GM12891 (cell line): ENCODE measurements around the gene CCDC92.

Experiments used
- DNase-seq: peaks from one replicate; pipeline ENCODE4 v3.0.0; 2011; ENCODE audit warnings: low spot score; ENCODE audit not compliant: insufficient read length
- FAIRE-seq: peaks from 2 replicates; lab custom pipeline; 2011; peaks lifted over from hg19 to GRCh38; lab: Jason Lieb, UNC
- PAX5 ChIP-seq: IDR thresholded peaks from 2 replicates; pipeline ENCODE4 v1.6.1; 2011; ENCODE audit warnings: low read length, moderate library complexity, mild to moderate bottlenecking; ENCODE audit not compliant: insufficient read depth, severe bottlenecking
- POLR2A ChIP-seq: IDR thresholded peaks from 2 replicates; pipeline ENCODE4 v1.6.1; 2011; ENCODE audit warnings: low read depth, low read length, control low read depth
- POLR2AphosphoS5 ChIP-seq: IDR thresholded peaks from 2 replicates; pipeline ENCODE4 v1.6.1; 2011; ENCODE audit warnings: low read depth, low read length, control low read depth
- POU2F2 ChIP-seq: IDR thresholded peaks from 2 replicates; pipeline ENCODE4 v1.6.1; 2011; ENCODE audit warnings: low read depth, mild to moderate bottlenecking, control low read depth, low read length, moderate library complexity
- SPI1 ChIP-seq: IDR thresholded peaks from 2 replicates; pipeline ENCODE4 v1.6.1; 2011; ENCODE audit warnings: low read depth, low read length, control low read depth
- TAF1 ChIP-seq: IDR thresholded peaks from 2 replicates; pipeline ENCODE4 v1.6.1; 2011; ENCODE audit warnings: low read depth, low read length, control low read depth

Gene CCDC92

DNA sequence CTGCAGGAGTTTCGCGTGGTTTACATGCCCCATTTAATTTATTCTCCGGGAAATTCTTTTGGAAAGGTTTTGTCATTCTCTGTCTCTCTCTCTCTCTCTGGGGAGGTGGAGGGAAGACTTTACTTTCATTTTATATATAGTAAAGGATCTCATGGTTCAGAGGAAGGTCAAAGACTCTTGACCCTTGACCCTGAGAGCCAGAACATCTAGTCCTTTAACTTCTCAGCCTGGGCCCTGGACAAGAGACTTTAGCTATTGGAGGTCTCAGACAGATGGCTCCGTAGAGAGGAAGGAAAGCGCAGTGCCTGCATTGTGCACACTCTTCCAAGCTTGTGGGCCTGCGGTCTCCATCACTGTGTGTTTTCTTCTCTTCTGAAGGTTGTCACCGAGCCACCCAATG is 43.7 kb downstream of the CCDC92 start:
- no peak for FAIRE-seq
- DNase-seq: no peak
- TF ChIP-seq POLR2A: no peak
- no peak for TF ChIP-seq POLR2AphosphoS5
- no peak for TF ChIP-seq PAX5
- TF ChIP-seq SPI1: no peak
- no peak for TF ChIP-seq TAF1
- TF ChIP-seq POU2F2: no peak

DNA sequence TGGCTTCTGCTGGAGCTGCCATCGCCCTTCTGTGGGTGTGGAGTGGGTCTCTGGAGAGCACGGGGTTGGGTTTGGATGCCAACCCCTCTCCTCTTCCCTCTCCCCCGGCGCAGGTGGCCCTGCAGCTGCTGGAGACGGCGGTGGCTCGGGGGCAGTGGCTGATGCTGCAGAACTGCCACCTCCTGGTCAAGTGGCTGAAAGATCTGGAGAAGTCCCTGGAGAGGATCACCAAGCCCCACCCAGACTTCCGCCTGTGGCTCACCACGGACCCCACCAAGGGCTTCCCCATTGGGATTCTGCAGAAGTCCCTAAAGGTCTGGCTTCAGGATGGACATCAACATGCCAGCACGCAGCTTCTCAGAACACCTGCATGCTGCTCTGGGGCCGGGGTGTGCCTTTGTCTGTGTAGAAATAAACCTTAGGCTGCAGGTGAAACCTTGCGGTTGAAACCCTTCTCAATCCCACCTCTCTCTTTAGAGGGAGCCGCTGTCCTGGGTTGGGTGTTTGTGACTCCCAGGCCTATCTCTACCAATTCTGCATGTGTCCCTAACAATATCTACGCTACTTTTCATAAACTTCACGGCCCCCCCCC is 44.3 kb downstream of the CCDC92 start:
- FAIRE-seq: no peak
- TF ChIP-seq POLR2A (no peak), POU2F2 (no peak), POLR2AphosphoS5 (no peak), PAX5 (no peak), TAF1 (no peak), SPI1 (no peak)

DNA sequence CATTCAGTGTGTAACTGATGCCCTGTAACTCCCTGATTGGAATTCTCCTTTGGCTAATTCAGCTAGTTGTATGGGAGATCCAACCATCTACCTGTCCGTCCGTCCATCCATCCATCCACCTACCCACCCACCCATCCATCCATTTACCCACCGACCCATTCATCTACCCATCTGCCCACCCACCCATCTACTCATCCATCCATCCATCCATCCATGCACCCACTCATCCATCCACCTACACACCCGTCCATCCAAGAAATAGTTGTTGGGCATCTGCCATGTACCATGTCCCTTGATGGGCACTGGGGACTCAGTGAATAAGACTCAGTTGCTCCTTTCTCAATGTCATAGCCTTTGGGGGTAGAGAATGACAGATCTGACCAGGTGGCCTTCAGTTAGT is 48.1 kb downstream of the CCDC92 start:
- no peak for DNase-seq
- TF ChIP-seq SPI1: no peak
- TF ChIP-seq POLR2A: no peak
- no peak for TF ChIP-seq TAF1
- TF ChIP-seq POU2F2: no peak
- no peak for TF ChIP-seq PAX5
- no peak for TF ChIP-seq POLR2AphosphoS5
- FAIRE-seq: no peak

More for the DNA sequence above, 44.3 kb downstream of the CCDC92 start:
- DNase-seq: no peak

DNA sequence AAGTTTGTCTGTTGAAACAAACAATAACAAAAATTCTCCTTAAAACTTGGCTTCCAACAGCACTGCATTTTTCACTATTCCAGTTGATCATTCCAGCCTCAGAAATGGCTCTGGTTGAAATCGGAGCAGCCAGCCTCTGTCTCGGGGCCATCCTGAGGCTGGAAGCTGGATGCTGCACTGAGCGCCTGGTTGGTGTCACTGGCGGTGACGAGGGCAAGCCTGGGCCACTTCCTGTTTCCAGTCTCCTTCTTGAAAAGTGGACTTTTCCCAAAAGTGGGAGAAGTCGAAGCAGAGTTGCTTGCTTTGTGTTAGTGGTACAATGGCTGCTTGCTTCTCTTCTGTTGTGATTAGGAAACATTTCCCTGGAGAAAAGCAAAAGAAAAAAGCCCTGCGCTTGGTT is 48.7 kb downstream of the CCDC92 start:
- TF ChIP-seq POU2F2 (no peak), SPI1 (no peak), POLR2A (no peak), POLR2AphosphoS5 (no peak), TAF1 (no peak), PAX5 (no peak)
- FAIRE-seq (no peak), DNase-seq (no peak)

DNA sequence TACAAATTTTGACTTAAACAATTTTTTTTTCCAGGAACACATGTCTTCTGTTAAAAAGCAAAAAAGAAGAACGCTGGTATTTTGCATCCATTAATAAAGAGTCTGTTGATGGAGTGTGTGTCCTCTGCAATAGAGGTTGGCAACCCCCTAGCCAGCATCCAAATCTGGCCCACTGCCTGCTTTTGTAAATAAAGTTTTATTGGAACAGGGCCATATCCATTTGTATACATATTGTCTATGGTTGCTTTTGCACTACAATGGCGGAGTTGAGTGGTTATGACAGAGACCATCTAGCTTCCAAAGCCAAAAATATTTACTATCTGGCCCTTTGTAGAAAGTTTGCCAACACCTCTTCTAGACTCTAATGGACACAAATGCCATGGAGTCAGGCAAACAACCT is 49.6 kb downstream of the CCDC92 start:
- FAIRE-seq (no peak), DNase-seq (no peak)
- TF ChIP-seq PAX5: no peak
- TF ChIP-seq POLR2A: no peak
- no peak for TF ChIP-seq POLR2AphosphoS5
- TF ChIP-seq SPI1: no peak
- TF ChIP-seq TAF1: no peak
- TF ChIP-seq POU2F2: no peak

DNA sequence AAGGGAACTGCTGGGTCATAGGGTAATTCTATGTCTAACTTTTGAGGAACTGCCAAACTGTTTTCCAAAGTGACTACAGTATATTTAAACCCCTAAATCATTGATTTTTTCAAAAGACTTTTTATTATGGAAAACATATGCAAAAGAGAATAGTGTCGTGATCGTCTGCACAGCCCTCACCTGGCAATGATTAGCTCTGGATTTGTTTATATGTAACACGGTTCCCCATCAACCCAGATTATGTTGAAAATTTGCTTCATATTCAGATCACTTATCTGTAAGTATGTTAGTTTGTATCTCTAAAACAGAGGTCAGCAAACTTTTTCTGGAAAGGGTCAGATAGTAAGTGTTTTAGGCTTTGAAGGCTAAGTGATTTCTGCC is 52.7 kb downstream of the CCDC92 start:
- DNase-seq: no peak
- FAIRE-seq: no peak
- no peak for TF ChIP-seq TAF1
- no peak for TF ChIP-seq POLR2A
- TF ChIP-seq PAX5: no peak
- TF ChIP-seq SPI1: no peak
- TF ChIP-seq POLR2AphosphoS5: no peak
- no peak for TF ChIP-seq POU2F2

DNA sequence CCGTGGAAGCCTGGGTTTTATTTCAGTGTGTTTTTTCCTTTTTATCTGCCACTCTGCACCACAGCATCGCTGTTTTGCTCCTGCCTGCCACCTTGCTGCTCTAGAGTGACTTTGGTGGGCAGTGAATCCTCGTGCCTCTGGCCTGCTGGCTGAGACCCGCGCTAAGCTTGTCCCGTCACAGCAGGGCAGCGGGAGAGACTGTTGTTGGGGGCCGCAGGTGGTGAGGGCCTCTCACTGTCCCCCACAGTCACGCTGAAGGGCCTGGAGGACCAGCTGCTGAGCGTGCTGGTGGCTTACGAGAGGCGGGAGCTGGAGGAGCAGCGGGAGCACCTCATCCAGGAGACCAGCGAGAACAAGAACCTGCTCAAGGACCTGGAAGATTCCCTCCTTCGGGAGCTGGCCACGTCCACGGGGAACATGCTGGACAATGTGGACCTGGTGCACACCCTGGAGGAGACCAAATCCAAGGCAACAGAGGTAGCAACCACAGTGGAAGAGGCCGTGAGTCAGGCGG is 55.2 kb downstream of the CCDC92 start:
- DNase-seq (no peak), FAIRE-seq (no peak)
- no peak for TF ChIP-seq POU2F2
- no peak for TF ChIP-seq TAF1
- no peak for TF ChIP-seq SPI1
- no peak for TF ChIP-seq POLR2AphosphoS5
- no peak for TF ChIP-seq POLR2A
- TF ChIP-seq PAX5: no peak

DNA sequence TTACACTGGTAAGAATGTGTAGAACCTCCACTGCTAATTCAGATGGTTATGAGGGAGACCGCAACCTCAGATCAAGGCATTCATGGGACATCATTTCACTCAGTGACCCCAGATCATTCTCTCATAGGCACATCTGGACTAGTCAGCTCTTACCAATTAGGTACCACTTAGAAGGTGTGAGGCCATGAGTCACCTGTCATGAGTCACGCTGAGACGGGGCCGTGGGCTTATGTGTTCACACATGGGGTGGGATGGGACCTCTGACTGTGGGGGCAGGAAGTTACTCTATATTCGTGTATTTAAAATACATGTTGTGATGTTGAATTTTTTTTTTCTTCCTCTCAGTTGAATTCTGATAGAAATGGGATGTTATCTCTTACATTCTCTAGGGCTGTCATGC is 55.9 kb downstream of the CCDC92 start:
- FAIRE-seq (no peak), DNase-seq (no peak)
- TF ChIP-seq POLR2AphosphoS5: no peak
- no peak for TF ChIP-seq PAX5
- TF ChIP-seq SPI1: no peak
- no peak for TF ChIP-seq POLR2A
- no peak for TF ChIP-seq POU2F2

DNA sequence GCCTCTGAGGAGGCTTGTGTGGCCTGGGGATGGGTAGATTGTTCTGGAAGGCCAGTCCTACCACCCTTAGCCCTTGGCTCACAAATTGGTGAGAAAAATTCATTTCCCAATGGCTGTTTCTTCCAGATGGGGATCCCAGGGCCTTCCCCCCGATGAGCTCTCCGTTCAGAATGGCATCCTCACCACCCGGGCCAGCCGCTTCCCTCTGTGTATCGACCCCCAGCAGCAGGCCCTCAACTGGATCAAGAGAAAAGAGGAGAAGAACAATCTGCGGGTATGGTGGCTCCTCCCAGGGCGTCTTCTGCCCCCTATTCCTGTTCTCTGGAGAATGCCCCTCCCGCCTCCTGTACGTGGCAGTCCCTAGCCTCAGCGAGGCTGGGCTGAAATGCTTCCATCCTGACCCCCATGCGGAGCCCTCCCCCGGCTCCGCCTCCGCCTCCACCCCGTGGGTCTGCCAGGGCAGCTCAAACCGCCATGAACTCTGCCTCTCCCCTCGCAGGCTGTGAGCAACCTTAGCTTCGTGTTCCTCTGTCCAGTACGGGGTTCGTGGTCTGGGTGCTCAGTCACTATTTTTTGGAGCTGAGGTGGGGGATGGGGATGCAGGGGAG is 57.8 kb downstream of the CCDC92 start:
- FAIRE-seq: no peak
- DNase-seq: no peak
- no peak for TF ChIP-seq PAX5
- no peak for TF ChIP-seq POLR2AphosphoS5
